HepG2 (cell line): ENCODE data around the gene BPGM. TPM values are rescaled to one million over a fixed set of nuclear protein-coding genes. Genes with fewer than 3 reads are reported as not detected.

Source experiments
- ATF4 ChIP-seq, 2 experiments: fragments of 450-650 bp in 1 of 2; sonication (generic) in 1 of 2; formaldehyde crosslinking; IDR thresholded peaks; 2 replicates each; pipeline versions ENCODE4 v1.5.0 to v1.8.0; 2020 to 2022; ENCODE audit warnings: mild to moderate bottlenecking in 1 of 2, missing genetic modification reagents in 1 of 2
- ATRX ChIP-seq: sonication (generic); formaldehyde crosslinking; IDR thresholded peaks from 2 replicates; pipeline ENCODE4 v1.4.0; 2020; ENCODE audit warnings: missing genetic modification reagents, borderline replicate concordance
- DMAP1 ChIP-seq: IDR thresholded peaks from 2 replicates; pipeline ENCODE4 v1.6.1; 2016
- HNRNPL ChIP-seq: fragments of 200-400 bp; formaldehyde crosslinking; IDR thresholded peaks from 2 replicates; pipeline ENCODE4 v1.6.1; 2017; ENCODE audit warnings: mild to moderate bottlenecking, low read depth, low read length
- JUND ChIP-seq: sonication (generic); formaldehyde crosslinking; IDR thresholded peaks from 2 replicates; pipeline ENCODE4 v1.8.0; 2022; ENCODE audit warnings: mild to moderate bottlenecking, missing genetic modification reagents
- MEF2D ChIP-seq: sonication (generic); formaldehyde crosslinking; IDR thresholded peaks from 2 replicates; pipeline ENCODE4 v1.5.1; 2020; ENCODE audit warnings: mild to moderate bottlenecking, missing genetic modification reagents
- NFKBIZ ChIP-seq: IDR thresholded peaks from 2 replicates; pipeline ENCODE4 v1.6.1; 2018; ENCODE audit warnings: missing genetic modification reagents, missing compliant biosample characterization
- PHF5A ChIP-seq: IDR thresholded peaks from one replicate; pipeline ENCODE4 v1.6.1; 2018; ENCODE audit warnings: low read depth, missing genetic modification reagents; ENCODE audit not compliant: unreplicated experiment
- SALL1 ChIP-seq: sonication (generic); formaldehyde crosslinking; IDR thresholded peaks from 2 replicates; pipeline ENCODE4 v1.8.0; 2022; ENCODE audit warnings: mild to moderate bottlenecking, missing genetic modification reagents
- SIX4 ChIP-seq: sonication (generic); formaldehyde crosslinking; IDR thresholded peaks from 2 replicates; pipeline ENCODE4 v1.4.0; 2020; ENCODE audit warnings: missing genetic modification reagents
- SP1 ChIP-seq, 2 experiments: fragments of 450-650 bp in 1 of 2; sonication (generic) in 1 of 2; formaldehyde crosslinking in 1 of 2; IDR thresholded peaks; 2 replicates each; pipeline versions ENCODE4 v1.4.0 to v1.6.1; 2016 to 2020; ENCODE audit warnings: missing genetic modification reagents in 1 of 2
- STAT6 ChIP-seq: sonication (generic); formaldehyde crosslinking; IDR thresholded peaks from 2 replicates; pipeline ENCODE4 v1.4.0; 2020; ENCODE audit warnings: missing genetic modification reagents, mild to moderate bottlenecking, borderline replicate concordance
- ZKSCAN1 ChIP-seq: fragments of 150-350 bp; IDR thresholded peaks from 2 replicates; pipeline ENCODE4 v1.6.1; 2014; ENCODE audit warnings: low read length
- ZNF224 ChIP-seq: sonication (generic); formaldehyde crosslinking; IDR thresholded peaks from 2 replicates; pipeline ENCODE4 v1.5.0; 2020; ENCODE audit warnings: mild to moderate bottlenecking, missing genetic modification reagents
- ZNF350 ChIP-seq: sonication (generic); formaldehyde crosslinking; IDR thresholded peaks from 2 replicates; pipeline ENCODE4 v1.4.0; 2020; ENCODE audit warnings: mild to moderate bottlenecking, low read depth, missing genetic modification reagents, borderline replicate concordance
- ZNF446 ChIP-seq: sonication (generic); formaldehyde crosslinking; IDR thresholded peaks from 2 replicates; pipeline ENCODE4 v1.5.0; 2020; ENCODE audit warnings: mild to moderate bottlenecking, missing genetic modification reagents
- ZNF484 ChIP-seq: sonication (generic); formaldehyde crosslinking; IDR thresholded peaks from 2 replicates; pipeline ENCODE4 v1.5.1; 2020; ENCODE audit warnings: mild to moderate bottlenecking, low read depth, missing genetic modification reagents, borderline replicate concordance
- ZNF792 ChIP-seq: IDR thresholded peaks from 2 replicates; pipeline ENCODE4 v1.6.1; 2016
- ZNF839 ChIP-seq: sonication (generic); formaldehyde crosslinking; IDR thresholded peaks from 2 replicates; pipeline ENCODE4 v1.4.0; 2020; ENCODE audit warnings: missing genetic modification reagents, mild to moderate bottlenecking, borderline replicate concordance
- polyA plus RNA-seq, 8 experiments: library from polyadenylated mRNA; depleted of rRNA in 3 of 8; stranded (reverse) in 7 of 8; unstranded in 1 of 8; fragments of >200 nt; fragmentation: Illumina TruSeq in 4 of 8; extraction: Trizol in 4 of 8; gene quantifications; 2 replicates each; pipeline versions ENCODE4 v1.2.1 to v1.2.3, GENCODE V29; 2011 to 2016; ENCODE audit warnings: low read depth in 4 of 8, missing spikeins in 1 of 8, mixed read lengths in 1 of 8; ENCODE audit not compliant: insufficient read depth in 1 of 8
- total RNA-seq, 5 experiments: library from RNA; depleted of rRNA; stranded (reverse); fragments of >200 nt; fragmentation: Illumina TruSeq; extraction: Trizol; gene quantifications; 2 replicates each; pipeline ENCODE4 v1.2.3, GENCODE V29; 2016; ENCODE audit warnings: low read depth in 1 of 5
- TF ChIP-seq, protein P1 (sequence below): sonication (generic); formaldehyde crosslinking; IDR thresholded peaks from 2 replicates; pipeline ENCODE4 v1.5.1; 2020; ENCODE audit warnings: missing genetic modification reagents, mild to moderate bottlenecking, borderline replicate concordance
- TF ChIP-seq, protein P2 (sequence below): sonication (generic); formaldehyde crosslinking; IDR thresholded peaks from 2 replicates; pipeline ENCODE4 v1.8.0; 2022; ENCODE audit warnings: mild to moderate bottlenecking, missing genetic modification reagents; ENCODE audit not compliant: insufficient replicate concordance

Gene BPGM
- total and polyA plus RNA-seq, 2 of the 13 experiments (the other 11 are each of a cell fraction or from before 2014, with no cell fraction given): 4.0 to 7.5 TPM

GRCh38 chr7:134646425-134647305 lies at the start of gene BPGM (continued):
- TF ChIP-seq STAT6 (0 out of 2 replicates have a peak, but pooled peaks have one; percentile 34), ATRX (CRISPR knock-in tag) (no peak), ATF4 (CRISPR knock-in tag; IDR thresholded peaks at IDR 0.05) (no peak), ZNF484 (CRISPR knock-in tag) (no peak), ZNF446 (CRISPR knock-in tag) (no peak), JUND (no peak), SALL1 (CRISPR knock-in tag) (peak; percentile 76; the same call in 1 of the 2 replicates), ZNF350 (CRISPR knock-in tag) (peak; percentile 70), ZNF839 (CRISPR knock-in tag) (no peak), ZKSCAN1 (no peak), ZNF224 (CRISPR knock-in tag) (peak; percentile 83; the same call in 1 of the 2 replicates), SIX4 (CRISPR knock-in tag) (0 out of 2 replicates have a peak, but pooled peaks have one; percentile 25), PHF5A (CRISPR knock-in tag) (no peak), NFKBIZ (CRISPR knock-in tag) (no peak), DMAP1 (CRISPR knock-in tag) (peak; percentile 32; the same call in 1 of the 2 replicates), SP1 (IDR thresholded peaks at IDR 0.05) (no peak), SP1 (CRISPR knock-in tag; IDR thresholded peaks at IDR 0.05) (peak; percentile 32; the same call in 1 of the 2 replicates), MEF2D (peak; percentile 35; the same call in 1 of the 2 replicates), ZNF792 (CRISPR knock-in tag) (0 out of 2 replicates have a peak, but pooled peaks have one; percentile 62), HNRNPL (no peak)
- TF ChIP-seq, protein P1, sequence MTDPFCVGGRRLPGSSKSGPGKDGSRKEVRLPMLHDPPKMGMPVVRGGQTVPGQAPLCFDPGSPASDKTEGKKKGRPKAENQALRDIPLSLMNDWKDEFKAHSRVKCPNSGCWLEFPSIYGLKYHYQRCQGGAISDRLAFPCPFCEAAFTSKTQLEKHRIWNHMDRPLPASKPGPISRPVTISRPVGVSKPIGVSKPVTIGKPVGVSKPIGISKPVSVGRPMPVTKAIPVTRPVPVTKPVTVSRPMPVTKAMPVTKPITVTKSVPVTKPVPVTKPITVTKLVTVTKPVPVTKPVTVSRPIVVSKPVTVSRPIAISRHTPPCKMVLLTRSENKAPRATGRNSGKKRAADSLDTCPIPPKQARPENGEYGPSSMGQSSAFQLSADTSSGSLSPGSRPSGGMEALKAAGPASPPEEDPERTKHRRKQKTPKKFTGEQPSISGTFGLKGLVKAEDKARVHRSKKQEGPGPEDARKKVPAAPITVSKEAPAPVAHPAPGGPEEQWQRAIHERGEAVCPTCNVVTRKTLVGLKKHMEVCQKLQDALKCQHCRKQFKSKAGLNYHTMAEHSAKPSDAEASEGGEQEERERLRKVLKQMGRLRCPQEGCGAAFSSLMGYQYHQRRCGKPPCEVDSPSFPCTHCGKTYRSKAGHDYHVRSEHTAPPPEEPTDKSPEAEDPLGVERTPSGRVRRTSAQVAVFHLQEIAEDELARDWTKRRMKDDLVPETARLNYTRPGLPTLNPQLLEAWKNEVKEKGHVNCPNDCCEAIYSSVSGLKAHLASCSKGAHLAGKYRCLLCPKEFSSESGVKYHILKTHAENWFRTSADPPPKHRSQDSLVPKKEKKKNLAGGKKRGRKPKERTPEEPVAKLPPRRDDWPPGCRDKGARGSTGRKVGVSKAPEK (CRISPR knock-in tag): no peak
- TF ChIP-seq, protein P2, sequence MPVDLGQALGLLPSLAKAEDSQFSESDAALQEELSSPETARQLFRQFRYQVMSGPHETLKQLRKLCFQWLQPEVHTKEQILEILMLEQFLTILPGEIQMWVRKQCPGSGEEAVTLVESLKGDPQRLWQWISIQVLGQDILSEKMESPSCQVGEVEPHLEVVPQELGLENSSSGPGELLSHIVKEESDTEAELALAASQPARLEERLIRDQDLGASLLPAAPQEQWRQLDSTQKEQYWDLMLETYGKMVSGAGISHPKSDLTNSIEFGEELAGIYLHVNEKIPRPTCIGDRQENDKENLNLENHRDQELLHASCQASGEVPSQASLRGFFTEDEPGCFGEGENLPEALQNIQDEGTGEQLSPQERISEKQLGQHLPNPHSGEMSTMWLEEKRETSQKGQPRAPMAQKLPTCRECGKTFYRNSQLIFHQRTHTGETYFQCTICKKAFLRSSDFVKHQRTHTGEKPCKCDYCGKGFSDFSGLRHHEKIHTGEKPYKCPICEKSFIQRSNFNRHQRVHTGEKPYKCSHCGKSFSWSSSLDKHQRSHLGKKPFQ (CRISPR knock-in tag): peak; percentile 72
